ENCODE results near the gene HERC2.
"Not testable (repeated sequence)": the region's sequence is repeated elsewhere in the genome, so short reads cannot be mapped to it uniquely, and the experiment has no call there.

HERC2 gene

GRCh38 chr15:28132524-28133275, 189.3 kb downstream of the HERC2 start:
- DNase-seq (ENCODE audit: low read depth in 1 of 2, low spot score in 1 of 2): no peak
- no peak for TF ChIP-seq JUND (IDR thresholded peaks at IDR 0.05; ENCODE audit: low read depth)
- in situ Hi-C loops (cut with HindIII; ENCODE audit: low pct_unique_long_range_greater_than_20kb, low sequenced_read_pairs): no loop called here

GRCh38 chr15:28131946-28132345, 190.0 kb downstream of the HERC2 start:
- no peak for DNase-seq (ENCODE audit: low read depth in 1 of 2, low spot score in 1 of 2)
- no peak for TF ChIP-seq JUND (IDR thresholded peaks at IDR 0.05; ENCODE audit: low read depth)
- in situ Hi-C loops (cut with HindIII; ENCODE audit: low pct_unique_long_range_greater_than_20kb, low sequenced_read_pairs): no loop called here

- TF ChIP-seq JUND (IDR thresholded peaks at IDR 0.05; ENCODE audit: low read depth): no peak
- in situ Hi-C loops (cut with HindIII; ENCODE audit: low pct_unique_long_range_greater_than_20kb, low sequenced_read_pairs): no loop called here
- no peak for DNase-seq (ENCODE audit: low read depth in 1 of 2, low spot score in 1 of 2)
These were observed 190.6 kb downstream of the HERC2 start for GRCh38 chr15:28131400-28131799.

- no peak for DNase-seq (ENCODE audit: low read depth in 1 of 2, low spot score in 1 of 2)
- TF ChIP-seq JUND (IDR thresholded peaks at IDR 0.05; ENCODE audit: low read depth): no peak
- in situ Hi-C loops (cut with HindIII; ENCODE audit: low pct_unique_long_range_greater_than_20kb, low sequenced_read_pairs): no loop called here
These were observed 191.3 kb downstream of the HERC2 start for GRCh38 chr15:28130651-28131050.

GRCh38 chr15:28129231-28129848, 192.6 kb downstream of the HERC2 start:
- DNase-seq (ENCODE audit: low read depth in 1 of 2, low spot score in 1 of 2): no peak
- in situ Hi-C loops (cut with HindIII; ENCODE audit: low pct_unique_long_range_greater_than_20kb, low sequenced_read_pairs): no loop called here
- TF ChIP-seq JUND (IDR thresholded peaks at IDR 0.05; ENCODE audit: low read depth): no peak

- TF ChIP-seq JUND (IDR thresholded peaks at IDR 0.05; ENCODE audit: low read depth): no peak
These were observed 193.9 kb downstream of the HERC2 start for GRCh38 chr15:28128031-28128430.

GRCh38 chr15:28127036-28127435, 194.9 kb downstream of the HERC2 start:
- DNase-seq (ENCODE audit: low read depth in 1 of 2, low spot score in 1 of 2): no peak
- in situ Hi-C loops (cut with HindIII; ENCODE audit: low pct_unique_long_range_greater_than_20kb, low sequenced_read_pairs): no loop called here
- TF ChIP-seq JUND (IDR thresholded peaks at IDR 0.05; ENCODE audit: low read depth): no peak

More at GRCh38 chr15:28128031-28128430, 193.9 kb downstream of the HERC2 start:
- no peak for DNase-seq (ENCODE audit: low read depth in 1 of 2, low spot score in 1 of 2)
- in situ Hi-C loops (cut with HindIII; ENCODE audit: low pct_unique_long_range_greater_than_20kb, low sequenced_read_pairs): no loop called here

GRCh38 chr15:28125673-28126651, 196.0 kb downstream of the HERC2 start:
- no peak for TF ChIP-seq JUND (IDR thresholded peaks at IDR 0.05; ENCODE audit: low read depth)
- in situ Hi-C loops (cut with HindIII; ENCODE audit: low pct_unique_long_range_greater_than_20kb, low sequenced_read_pairs): no loop called here
- DNase-seq (ENCODE audit: low read depth in 1 of 2, low spot score in 1 of 2): peak; percentile 43 to 64

GRCh38 chr15:28124841-28125240, 197.1 kb downstream of the HERC2 start:
- in situ Hi-C loops (cut with HindIII; ENCODE audit: low pct_unique_long_range_greater_than_20kb, low sequenced_read_pairs): no loop called here
- TF ChIP-seq JUND (IDR thresholded peaks at IDR 0.05; ENCODE audit: low read depth): no peak
- no peak for DNase-seq (ENCODE audit: low read depth in 1 of 2, low spot score in 1 of 2)

GRCh38 chr15:28123408-28124023, 198.5 kb downstream of the HERC2 start:
- no peak for TF ChIP-seq JUND (IDR thresholded peaks at IDR 0.05; ENCODE audit: low read depth)
- in situ Hi-C loops (cut with HindIII; ENCODE audit: low pct_unique_long_range_greater_than_20kb, low sequenced_read_pairs): no loop called here
- peak; percentile 70 to 82 for DNase-seq (ENCODE audit: low read depth in 1 of 2, low spot score in 1 of 2)

GRCh38 chr15:28122038-28122949, 199.7 kb downstream of the HERC2 start:
- in situ Hi-C loops (cut with HindIII; ENCODE audit: low pct_unique_long_range_greater_than_20kb, low sequenced_read_pairs): no loop called here
- DNase-seq (ENCODE audit: low read depth in 1 of 2, low spot score in 1 of 2): no peak
- TF ChIP-seq JUND (IDR thresholded peaks at IDR 0.05; ENCODE audit: low read depth): no peak

- in situ Hi-C loops (cut with HindIII; ENCODE audit: low pct_unique_long_range_greater_than_20kb, low sequenced_read_pairs): not testable (repeated sequence)
These were observed 200.4 kb downstream of the HERC2 start for GRCh38 chr15:28121577-28121976.

More at GRCh38 chr15:28121577-28121976, 200.4 kb downstream of the HERC2 start:
- DNase-seq (ENCODE audit: low read depth in 1 of 2, low spot score in 1 of 2): not testable (repeated sequence)
